SJSA1 (cell line): Measurements from ENCODE around the gene UGT1A3. TPM values are rescaled to one million over a fixed set of nuclear protein-coding genes. Genes with fewer than 3 reads are reported as not detected.

Experiments
- DNase-seq, 2 experiments: peaks; one replicate each; pipeline ENCODE4 v3.0.0-alpha.2; 2015 to 2020; ENCODE audit warnings: low spot score in 2 of 2, low read depth in 1 of 2
- H3K27ac ChIP-seq: fragments of 250-450 bp; sonication (Bioruptor Pico); 2 replicates; pipeline ENCODE4 v1.5.1; 2020; ENCODE audit warnings: mild to moderate bottlenecking, moderate library complexity
- H3K27me3 ChIP-seq: fragments of 250-450 bp; sonication (Bioruptor Pico); replicated peaks from 2 replicates; pipeline ENCODE4 v1.5.1; 2020; ENCODE audit warnings: mild to moderate bottlenecking, moderate library complexity
- H3K36me3 ChIP-seq: fragments of 250-450 bp; sonication (Bioruptor Pico); 2 replicates; pipeline ENCODE4 v1.5.1; 2020; ENCODE audit warnings: mild to moderate bottlenecking
- H3K4me1 ChIP-seq: fragments of 250-450 bp; sonication (Bioruptor Pico); replicated peaks from 2 replicates; pipeline ENCODE4 v1.6.1; 2021; ENCODE audit warnings: mild to moderate bottlenecking
- H3K4me3 ChIP-seq: fragments of 250-450 bp; sonication (Bioruptor Pico); 2 replicates; pipeline ENCODE4 v1.5.1; 2020; ENCODE audit warnings: mild to moderate bottlenecking
- H3K9me3 ChIP-seq: fragments of 250-450 bp; sonication (Bioruptor Pico); replicated peaks from 2 replicates; pipeline ENCODE4 v1.5.1; 2020; ENCODE audit warnings: mild to moderate bottlenecking
- total RNA-seq: library from RNA; depleted of rRNA; stranded (reverse); fragments of >200 nt; shearing (Covaris generic); gene quantifications from 2 replicates; pipeline ENCODE4 v1.2.3, GENCODE V29; 2014

The UGT1A3 gene
- total RNA-seq, 1 experiment from 2014 or later = not detected

DNA sequence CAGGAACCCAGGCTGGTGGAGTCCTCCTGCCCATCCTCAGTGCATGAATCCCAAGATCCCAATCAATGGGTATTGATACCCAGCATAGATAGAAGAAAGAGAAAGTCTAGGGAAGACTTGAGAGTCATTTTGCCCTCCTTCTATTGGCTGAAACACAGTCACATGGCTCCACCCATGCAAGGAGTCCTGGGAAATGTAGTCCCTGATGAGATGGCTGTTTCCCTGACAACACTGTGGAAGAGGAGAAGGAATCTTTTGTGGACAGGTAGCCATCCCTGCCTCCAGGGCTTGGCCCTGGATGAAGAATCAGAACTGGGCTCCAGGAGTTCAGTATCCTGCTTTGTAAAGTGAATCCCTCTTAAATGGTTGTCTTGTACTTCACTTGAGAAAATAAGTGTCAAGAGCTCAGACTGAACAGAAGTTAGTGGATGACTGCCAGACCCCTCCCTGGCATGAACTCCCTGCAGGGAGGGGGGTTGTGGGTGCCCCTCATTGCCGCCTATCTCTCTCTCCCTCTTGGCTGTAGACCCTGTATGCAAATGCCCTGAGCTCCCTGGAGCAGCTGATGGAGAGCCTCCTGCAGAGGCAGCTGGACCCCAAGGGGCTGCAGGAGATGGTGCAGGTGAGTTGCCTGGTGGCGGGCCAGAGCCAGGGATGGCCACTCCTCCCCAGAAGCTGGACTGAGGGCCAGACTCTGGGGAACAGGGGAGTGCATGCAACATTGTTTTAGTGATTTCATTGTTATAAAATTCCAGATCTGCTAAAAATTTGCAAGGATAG lies 85.4 kb downstream of the UGT1A3 start:
- H3K4me3 ChIP-seq = no peak overlapping the region
- DNase-seq = no peak

DNA sequence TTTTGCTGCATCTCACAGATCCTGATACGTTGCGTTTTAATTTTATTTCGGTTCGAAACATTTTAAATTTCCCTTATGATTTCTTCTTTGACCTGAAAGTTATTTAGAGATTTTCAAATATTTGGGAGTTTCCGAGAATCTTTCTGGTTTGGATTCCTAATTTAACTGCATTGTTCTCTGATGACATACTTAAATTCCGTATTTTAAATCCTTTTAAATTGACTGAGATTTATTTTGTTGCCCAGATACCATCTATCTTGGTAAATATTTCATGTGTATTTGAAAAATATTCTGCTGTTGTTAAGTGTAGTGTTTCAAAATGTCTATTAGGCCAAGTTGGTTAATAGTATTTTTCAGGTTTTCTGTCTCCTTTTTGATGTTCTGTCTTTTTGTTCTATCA lies 87.0 kb downstream of the UGT1A3 start:
- no peak for DNase-seq
- Histone ChIP-seq H3K4me1 (peaks cover 10% of the 10 kb centered on the region), H3K27ac (peak overlapping the region; percentile 11; the same call in 1 of the 2 replicates), H3K9me3 (no peaks in the 10 kb centered on the region; the same call in 1 of the 2 replicates), H3K4me3 (no peak overlapping the region), H3K27me3 (no peaks in the 10 kb centered on the region), H3K36me3 (no peaks in the 10 kb centered on the region)

More for the DNA sequence above, 85.4 kb downstream of the UGT1A3 start:
- H3K36me3 ChIP-seq = no peaks in the 10 kb centered on the region
- peaks cover 10% of the 10 kb centered on the region for H3K4me1 ChIP-seq
- H3K27me3 ChIP-seq = 0 out of 2 replicates have a peak, but pooled peaks cover 3% of the 10 kb centered on the region
- no peak overlapping the region for H3K27ac ChIP-seq
- H3K9me3 ChIP-seq = no peaks in the 10 kb centered on the region; the same call in 1 of the 2 replicates

DNA sequence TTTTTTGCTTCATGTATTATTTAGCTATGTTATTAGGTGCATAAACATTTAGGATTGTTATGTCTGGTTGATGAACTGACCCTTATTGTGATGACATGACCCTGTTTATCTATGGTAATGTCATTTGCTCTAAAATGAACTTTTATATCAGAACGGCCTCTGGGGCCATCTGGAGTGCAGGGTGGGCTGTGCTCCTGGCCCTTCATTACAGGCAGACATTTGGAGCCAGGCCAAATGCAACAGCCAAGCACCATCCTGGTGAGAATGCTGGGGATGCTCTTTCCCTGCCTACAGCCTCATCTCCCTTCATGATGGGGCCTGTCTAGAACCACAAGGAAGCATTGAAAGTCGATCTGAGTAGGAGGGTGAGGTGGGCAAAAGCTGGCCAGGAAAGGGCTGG lies 87.5 kb downstream of the UGT1A3 start:
- Histone ChIP-seq H3K9me3 (no peaks in the 10 kb centered on the region; the same call in 1 of the 2 replicates), H3K4me1 (peaks cover 10% of the 10 kb centered on the region), H3K4me3 (no peak overlapping the region), H3K27ac (peak overlapping the region; percentile 11; the same call in 1 of the 2 replicates), H3K36me3 (no peaks in the 10 kb centered on the region), H3K27me3 (no peaks in the 10 kb centered on the region)
- DNase-seq = no peak

DNA sequence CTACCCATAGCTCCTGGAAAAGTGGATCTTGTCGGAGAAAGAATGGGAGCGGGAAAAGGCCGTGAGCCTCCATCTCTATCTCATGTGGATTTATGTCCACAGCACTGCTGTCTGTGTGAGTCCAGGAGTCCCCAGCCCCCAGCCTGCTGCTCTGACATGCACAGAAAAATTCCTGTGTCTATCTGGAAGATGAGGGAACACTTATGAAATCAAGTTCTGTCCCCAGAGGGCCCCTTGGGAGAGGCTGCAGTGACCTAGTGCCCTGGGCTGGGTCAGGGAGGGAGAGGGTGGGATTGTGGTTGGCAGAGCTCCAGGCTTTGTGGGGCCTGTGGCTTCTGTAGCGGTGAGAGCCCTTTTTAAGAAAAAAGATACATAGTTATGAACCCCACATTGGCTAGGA lies 87.9 kb downstream of the UGT1A3 start:
- H3K4me1 ChIP-seq = peaks cover 10% of the 10 kb centered on the region
- H3K36me3 ChIP-seq = no peaks in the 10 kb centered on the region
- H3K4me3 ChIP-seq = no peak overlapping the region
- no peaks in the 10 kb centered on the region for H3K27me3 ChIP-seq
- no peak for DNase-seq
- no peaks in the 10 kb centered on the region; the same call in 1 of the 2 replicates for H3K9me3 ChIP-seq
- H3K27ac ChIP-seq = no peak overlapping the region

DNA sequence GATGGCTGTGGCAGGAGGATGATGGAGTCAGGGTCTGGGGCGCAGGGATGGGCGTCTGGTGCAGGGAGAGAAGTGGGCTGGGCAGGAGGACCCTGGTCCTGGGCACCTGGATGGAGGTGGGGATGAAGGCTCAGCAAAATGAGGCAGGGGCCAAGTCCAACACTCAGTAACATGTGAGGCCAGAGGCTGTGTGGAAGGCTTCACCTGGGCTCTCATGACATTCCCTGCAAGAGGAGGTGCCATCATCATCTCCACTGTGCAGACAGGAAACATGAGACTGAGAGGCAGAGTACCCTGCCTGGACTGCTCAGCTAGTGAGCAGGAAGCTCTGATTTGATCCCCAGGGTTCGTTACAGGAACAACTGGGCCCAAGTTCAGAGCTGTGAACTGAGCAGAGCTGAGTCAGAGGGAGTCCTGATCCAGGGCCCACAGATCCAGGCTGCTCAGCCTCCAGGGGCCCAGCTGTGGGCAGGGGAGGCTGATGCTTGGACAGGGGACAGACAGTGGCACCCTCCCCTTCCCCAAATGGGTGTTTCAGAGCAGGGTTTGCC lies 88.6 kb downstream of the UGT1A3 start:
- Histone ChIP-seq H3K27ac (no peak overlapping the region), H3K27me3 (no peaks in the 10 kb centered on the region), H3K36me3 (no peaks in the 10 kb centered on the region), H3K9me3 (no peaks in the 10 kb centered on the region; the same call in 1 of the 2 replicates), H3K4me1 (peaks cover 10% of the 10 kb centered on the region), H3K4me3 (no peak overlapping the region)
- peak in 1 of 2 experiments; percentile 22 for DNase-seq

DNA sequence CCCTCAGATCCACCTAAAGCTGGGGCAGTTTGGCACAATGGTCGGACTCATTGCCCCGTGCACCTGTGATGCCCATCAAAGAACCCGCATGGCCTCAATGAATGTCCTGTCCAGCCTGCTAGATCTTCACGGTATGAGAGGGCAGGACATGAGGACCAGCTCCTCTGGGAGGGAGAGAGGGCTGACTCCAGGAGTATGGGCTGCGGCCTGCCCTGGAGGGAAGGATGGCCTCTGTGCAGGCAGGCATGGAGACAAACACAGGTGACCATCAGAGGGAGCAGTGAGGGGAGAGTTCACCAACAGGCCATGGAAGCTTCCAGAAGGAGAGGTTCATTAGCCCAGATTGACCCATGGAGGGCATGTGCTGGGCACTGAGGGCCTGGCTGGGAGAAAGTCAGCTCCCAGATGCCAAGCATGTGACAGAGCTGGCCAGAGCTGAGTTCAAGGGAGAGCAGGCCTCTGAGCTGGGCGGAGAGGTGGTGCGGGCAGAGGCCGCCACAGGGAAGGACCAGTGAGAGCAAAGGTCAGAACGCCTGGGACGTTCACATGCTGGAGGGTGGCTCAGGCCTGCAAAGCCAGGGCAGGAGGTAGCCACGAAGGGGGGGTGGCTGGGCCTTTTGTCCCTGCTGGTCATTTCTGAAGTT lies 89.3 kb downstream of the UGT1A3 start:
- H3K27me3 ChIP-seq = no peaks in the 10 kb centered on the region
- H3K4me1 ChIP-seq = peaks cover 10% of the 10 kb centered on the region
- H3K4me3 ChIP-seq = no peak overlapping the region
- H3K27ac ChIP-seq = no peak overlapping the region
- DNase-seq = peak in 1 of 2 experiments; percentile 31
- H3K9me3 ChIP-seq = no peaks in the 10 kb centered on the region; the same call in 1 of the 2 replicates
- H3K36me3 ChIP-seq = no peaks in the 10 kb centered on the region

DNA sequence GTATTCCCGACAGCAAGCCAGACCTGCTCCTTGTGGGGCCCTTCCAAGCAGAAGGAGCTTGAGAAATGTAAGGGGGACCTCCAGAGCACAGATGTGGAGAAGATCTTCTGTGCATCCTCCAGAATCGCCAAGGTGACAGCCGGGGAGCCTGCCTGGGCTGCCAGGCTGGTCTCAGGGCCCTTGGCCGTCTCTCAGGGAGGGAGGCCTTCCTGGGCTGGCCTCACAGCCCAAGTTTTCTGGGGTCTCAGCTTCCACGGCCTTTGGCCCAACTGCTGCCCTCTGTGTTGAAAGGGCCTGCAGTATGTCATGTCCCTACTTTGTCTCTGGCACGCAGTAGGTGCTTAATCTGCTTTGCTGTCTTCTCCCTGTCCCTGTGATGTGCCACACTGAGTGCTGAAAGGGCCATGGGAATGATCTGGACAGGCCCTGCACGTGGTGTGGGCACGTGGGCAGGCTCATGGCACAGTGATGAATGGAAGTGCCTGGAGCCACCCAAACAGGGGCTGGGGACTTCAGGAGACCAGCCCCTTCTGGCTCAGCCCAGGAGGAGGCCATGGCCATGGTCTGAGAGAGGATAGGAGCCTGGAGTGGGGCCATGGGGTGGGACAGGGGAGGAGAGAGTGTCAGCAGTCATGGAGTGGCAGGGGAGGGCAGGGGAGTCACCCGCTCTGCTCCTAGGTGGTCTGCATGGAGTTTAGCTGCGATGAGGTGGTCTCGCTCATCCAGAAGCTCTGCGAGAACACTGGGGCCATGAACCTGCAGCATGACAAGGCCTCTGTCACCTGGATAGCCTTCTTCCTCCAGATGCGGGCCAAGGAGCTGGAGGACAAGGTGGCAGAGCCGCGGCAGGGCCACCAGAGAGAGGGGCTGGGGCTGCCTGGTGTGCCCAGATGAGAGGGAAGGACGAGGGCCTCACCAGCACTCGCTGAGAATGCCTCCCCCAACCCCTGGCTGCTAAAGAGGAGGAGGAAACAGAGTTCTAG lies 90.1 kb downstream of the UGT1A3 start:
- Histone ChIP-seq H3K27me3 (no peaks in the 10 kb centered on the region), H3K4me3 (no peak overlapping the region), H3K4me1 (peaks cover 10% of the 10 kb centered on the region), H3K36me3 (no peaks in the 10 kb centered on the region), H3K9me3 (no peaks in the 10 kb centered on the region; the same call in 1 of the 2 replicates), H3K27ac (no peak overlapping the region)
- peak in 1 of 2 experiments; percentile 35 for DNase-seq

DNA sequence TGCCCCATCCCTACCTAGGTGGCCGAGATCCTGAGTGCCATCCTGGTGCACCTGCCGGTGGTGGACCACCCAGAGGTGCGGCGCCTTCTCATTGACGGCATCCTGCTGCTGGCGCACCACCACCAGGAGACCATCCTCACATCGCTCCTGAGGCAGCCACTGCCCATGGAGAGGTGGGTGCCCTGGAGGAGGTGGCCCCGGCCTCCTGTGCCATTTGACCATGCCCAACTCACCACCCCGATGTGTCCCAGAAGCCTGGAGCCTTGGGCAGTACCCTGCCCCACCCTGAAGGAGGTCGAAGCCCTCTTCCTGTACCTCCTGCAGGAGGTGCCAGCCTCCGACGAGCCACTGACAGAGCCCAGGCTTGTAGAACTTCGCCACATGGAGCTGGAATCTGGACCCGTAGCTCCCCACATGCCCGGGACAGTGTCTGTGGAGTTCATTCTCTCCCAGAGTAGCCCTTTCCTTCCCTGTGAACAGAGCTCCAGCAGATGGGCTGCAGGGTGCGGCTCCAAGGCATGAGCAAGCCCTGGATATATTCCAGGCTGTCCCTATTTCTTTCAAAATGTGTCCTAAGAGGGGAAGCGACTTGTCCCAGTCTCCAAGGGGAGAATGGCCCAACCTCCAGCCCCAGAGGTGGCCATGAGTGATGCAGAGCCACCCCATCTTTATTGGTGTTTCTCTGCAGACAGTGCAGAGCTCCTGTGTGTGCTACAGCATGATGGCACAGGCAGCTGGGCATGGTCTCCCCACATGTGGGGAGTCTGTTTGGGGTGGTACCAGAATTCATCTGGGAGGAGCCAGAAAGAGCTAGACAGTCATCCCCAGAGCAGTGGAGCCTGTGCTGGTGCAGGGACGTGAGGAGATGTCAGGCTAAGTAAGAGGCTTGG lies 91.3 kb downstream of the UGT1A3 start:
- DNase-seq = peak in 1 of 2 experiments; percentile 38
- H3K36me3 ChIP-seq = no peaks in the 10 kb centered on the region

DNA sequence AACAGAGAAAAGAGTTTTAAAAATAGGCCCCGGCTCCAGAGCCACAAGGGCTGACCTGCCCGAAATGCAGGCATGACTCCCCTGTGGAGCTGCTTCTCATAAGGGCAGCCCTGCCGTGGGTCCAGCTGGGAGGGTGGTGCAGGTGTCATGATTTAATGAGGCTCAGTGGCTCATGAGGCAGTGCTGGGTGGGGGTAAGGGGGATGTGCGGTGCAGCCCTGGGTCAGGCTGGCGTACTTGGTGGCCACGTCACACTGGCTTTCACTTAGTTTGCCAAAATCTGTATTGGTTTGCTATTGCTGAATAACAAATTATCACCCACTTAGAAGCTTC lies 91.9 kb downstream of the UGT1A3 start:
- H3K27me3 ChIP-seq = no peaks in the 10 kb centered on the region
- peaks cover 10% of the 10 kb centered on the region for H3K4me1 ChIP-seq
- H3K9me3 ChIP-seq = no peaks in the 10 kb centered on the region; the same call in 1 of the 2 replicates
- no peak overlapping the region for H3K4me3 ChIP-seq
- no peak for DNase-seq
- no peak overlapping the region for H3K27ac ChIP-seq
- H3K36me3 ChIP-seq = no peaks in the 10 kb centered on the region

More for the DNA sequence above, 91.3 kb downstream of the UGT1A3 start:
- no peaks in the 10 kb centered on the region; the same call in 1 of the 2 replicates for H3K9me3 ChIP-seq
- no peak overlapping the region for H3K27ac ChIP-seq
- no peaks in the 10 kb centered on the region for H3K27me3 ChIP-seq
- no peak overlapping the region for H3K4me3 ChIP-seq
- H3K4me1 ChIP-seq = peaks cover 10% of the 10 kb centered on the region

DNA sequence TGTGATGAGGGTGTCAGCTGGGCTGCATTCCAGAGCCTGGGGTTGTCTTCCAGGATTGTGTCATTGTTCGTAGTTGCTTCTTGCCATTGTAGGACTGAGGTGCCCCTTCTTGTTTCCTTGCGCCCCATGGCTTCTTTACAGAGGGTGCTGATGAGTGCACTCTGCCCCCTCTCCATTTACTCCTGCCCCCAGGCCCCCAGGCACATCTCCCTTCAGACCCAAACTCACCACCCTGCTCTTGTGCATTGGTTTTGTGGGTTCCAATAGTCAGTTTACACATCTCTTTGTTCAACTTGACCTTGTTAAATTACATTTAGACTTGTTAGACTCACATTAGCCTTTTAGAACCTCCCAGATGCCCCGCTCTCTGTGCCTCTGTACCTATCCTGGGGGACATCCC lies 92.4 kb downstream of the UGT1A3 start:
- peaks cover 9% of the 10 kb centered on the region for H3K4me1 ChIP-seq
- no peaks in the 10 kb centered on the region; the same call in 1 of the 2 replicates for H3K9me3 ChIP-seq
- no peaks in the 10 kb centered on the region for H3K36me3 ChIP-seq
- DNase-seq = no peak
- no peaks in the 10 kb centered on the region for H3K27me3 ChIP-seq
- no peak overlapping the region for H3K27ac ChIP-seq
- no peak overlapping the region for H3K4me3 ChIP-seq

DNA sequence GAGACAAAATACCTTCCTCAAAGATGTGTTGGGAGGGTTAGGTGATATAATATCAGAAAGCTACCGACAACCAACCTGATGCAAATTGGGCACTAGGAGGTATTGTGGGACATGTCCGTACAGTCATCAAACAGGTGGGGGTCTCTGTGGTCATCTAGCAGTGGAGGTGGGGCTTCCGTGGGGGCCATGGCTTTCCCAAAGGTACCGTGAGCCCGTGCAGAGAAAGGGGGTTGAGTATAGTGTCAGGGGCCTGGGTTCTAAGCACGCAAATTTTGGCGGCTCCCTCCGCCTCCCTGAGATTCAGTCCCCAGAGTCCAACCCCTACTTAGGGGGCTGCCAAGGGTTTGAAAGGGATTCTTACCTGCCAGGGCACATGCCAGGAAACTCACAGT lies 92.9 kb downstream of the UGT1A3 start:
- no peak overlapping the region for H3K27ac ChIP-seq
- H3K27me3 ChIP-seq = no peaks in the 10 kb centered on the region
- DNase-seq = no peak
- no peak overlapping the region for H3K4me3 ChIP-seq
- H3K4me1 ChIP-seq = peaks cover 4% of the 10 kb centered on the region
- no peaks in the 10 kb centered on the region for H3K36me3 ChIP-seq
- H3K9me3 ChIP-seq = no peaks in the 10 kb centered on the region; the same call in 1 of the 2 replicates

DNA sequence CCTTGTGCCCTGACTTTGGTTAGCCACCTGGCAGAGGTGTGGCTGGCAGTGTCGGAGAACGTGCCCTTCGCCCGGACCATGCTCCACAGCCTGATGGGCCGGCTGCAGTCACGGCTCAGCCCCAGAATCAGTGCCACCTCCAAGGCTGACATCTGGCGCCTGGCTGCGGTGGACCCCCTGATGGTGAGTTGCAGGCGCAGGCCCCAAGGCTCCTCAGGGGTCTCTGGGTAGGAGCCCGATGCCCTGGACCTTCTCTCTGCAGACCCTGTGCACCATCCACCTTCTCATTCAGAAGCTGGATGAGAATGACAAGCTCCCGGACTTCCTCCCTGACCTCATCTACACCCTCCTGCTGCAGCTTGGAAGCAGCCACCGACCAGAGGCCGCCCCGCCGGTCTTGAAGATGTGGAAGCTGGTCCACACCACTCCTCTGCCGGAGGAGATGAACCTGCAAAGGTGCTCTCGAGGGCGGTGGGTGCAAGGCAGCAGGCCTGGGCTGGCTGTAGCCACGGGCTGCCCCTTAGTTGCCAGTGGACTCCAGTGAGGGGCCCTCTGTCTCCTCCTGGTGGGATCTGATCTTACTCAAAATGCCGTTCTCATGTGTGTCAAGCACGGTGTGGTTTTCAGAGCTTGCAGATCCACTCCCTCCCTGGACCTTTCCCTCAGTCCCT lies 93.4 kb downstream of the UGT1A3 start:
- Histone ChIP-seq H3K27ac (no peak overlapping the region), H3K9me3 (no peaks in the 10 kb centered on the region; the same call in 1 of the 2 replicates), H3K4me3 (no peak overlapping the region), H3K4me1 (no peaks in the 10 kb centered on the region), H3K27me3 (no peaks in the 10 kb centered on the region), H3K36me3 (no peaks in the 10 kb centered on the region)
- peak in 1 of 2 experiments; percentile 41 for DNase-seq
